PC-3 (cell line): ENCODE results near the gene MR1. TPM values are rescaled to one million over a fixed set of nuclear protein-coding genes. Genes with fewer than 3 reads are reported as not detected.

Experiments used
- ATAC-seq: fragments of 200-7000 bp; cut with Tn5 transposase; 2 replicates; pipeline ENCODE4 v1.9.1; 2020; ENCODE audit warnings: mild to moderate bottlenecking, moderate library complexity
- BruUV-seq: library from RNA; stranded (reverse); fragments of 400-500 nt; replicated peaks from 2 replicates; lab custom pipeline; 2021; lab: Mats Ljungman, UMichigan
- CTCF ChIA-PET: fragments of 300-600 bp; sonication (Branson Sonifier 250); formaldehyde crosslinking; loops from one replicate; lab custom pipeline; 2022; ENCODE audit warnings: antibody characterized with exemption; lab: Charles Lee
- POLR2A ChIA-PET: fragments of 300-600 bp; sonication (Branson Sonifier 250); formaldehyde crosslinking; loops from one replicate; lab custom pipeline; 2022; ENCODE audit warnings: antibody characterized with exemption; ENCODE audit not compliant: unreplicated experiment; lab: Charles Lee
- DNase-seq: peaks from one replicate; pipeline ENCODE4 v3.0.0-alpha.2; 2015
- H2AFZ ChIP-seq: fragments of 300-600 bp; sonication (generic); 2 replicates; pipeline ENCODE4 v1.6.0; 2016; ENCODE audit warnings: antibody characterized with exemption, low read length
- H3F3A ChIP-seq: fragments of 300-600 bp; sonication (generic); one replicate; pipeline ENCODE4 v1.6.0; 2017; ENCODE audit warnings: antibody characterized with exemption, low read length, control low read depth, mild to moderate bottlenecking; ENCODE audit not compliant: unreplicated experiment
- H3K27ac ChIP-seq: fragments of 300-600 bp; sonication (generic); 2 replicates; pipeline ENCODE4 v1.5.1; 2016; ENCODE audit warnings: mild to moderate bottlenecking, low read length
- H3K27me3 ChIP-seq: fragments of 300-600 bp; sonication (generic); 2 replicates; pipeline ENCODE4 v1.6.1; 2016; ENCODE audit warnings: low read length, mixed read lengths
- H3K36me3 ChIP-seq: fragments of 300-600 bp; sonication (generic); 2 replicates; pipeline ENCODE4 v1.6.1; 2016; ENCODE audit warnings: low read depth, mixed run types, low read length, mixed read lengths
- H3K4me1 ChIP-seq: fragments of 300-600 bp; sonication (generic); 2 replicates; pipeline ENCODE4 v1.5.1; 2016; ENCODE audit warnings: low read length; ENCODE audit not compliant: insufficient read depth
- H3K4me2 ChIP-seq: fragments of 300-600 bp; sonication (generic); 2 replicates; pipeline ENCODE4 v1.6.0; 2016; ENCODE audit warnings: low read length
- H3K4me3 ChIP-seq: fragments of 300-600 bp; sonication (generic); 2 replicates; pipeline ENCODE4 v1.5.1; 2016; ENCODE audit warnings: mild to moderate bottlenecking, low read length, mixed read lengths
- H3K79me2 ChIP-seq: fragments of 300-600 bp; sonication (generic); 2 replicates; pipeline ENCODE4 v1.6.1; 2017; ENCODE audit warnings: low read length, mixed read lengths
- H3K9ac ChIP-seq: fragments of 300-600 bp; sonication (generic); 2 replicates; pipeline ENCODE4 v1.6.0; 2016; ENCODE audit warnings: mild to moderate bottlenecking, low read length
- H3K9me2 ChIP-seq: fragments of 300-600 bp; sonication (generic); replicated peaks from 2 replicates; pipeline ENCODE4 v1.6.1; 2016; ENCODE audit warnings: mixed run types, low read length, mixed read lengths
- H3K9me3 ChIP-seq: fragments of 300-600 bp; sonication (generic); 2 replicates; pipeline ENCODE4 v1.6.1; 2016; ENCODE audit warnings: low read length, mixed read lengths
- H4K20me1 ChIP-seq: fragments of 300-600 bp; sonication (generic); 2 replicates; pipeline ENCODE4 v1.6.1; 2016; ENCODE audit warnings: low read length, mixed read lengths
- CTCF ChIP-seq: fragments of 300-600 bp; sonication (generic); conservative IDR thresholded peaks from 2 replicates; pipeline ENCODE4 v1.5.1; 2017; ENCODE audit warnings: antibody characterized with exemption, low read depth, mild to moderate bottlenecking, low read length
- EZH2 ChIP-seq: fragments of 300-600 bp; sonication (generic); IDR thresholded peaks from one replicate; pipeline ENCODE4 v1.6.1; 2017; ENCODE audit warnings: antibody characterized with exemption, mild to moderate bottlenecking, low read length; ENCODE audit not compliant: unreplicated experiment
- EZH2phosphoT487 ChIP-seq: fragments of 300-600 bp; sonication (generic); IDR thresholded peaks from 2 replicates; pipeline ENCODE4 v1.6.1; 2018; ENCODE audit warnings: mild to moderate bottlenecking, antibody characterized with exemption, low read length, borderline replicate concordance
- intact Hi-C: fragments of 100-400 bp; cut with micrococcal nuclease; formaldehyde crosslinking; loops from 2 replicates; pipeline ENCODE4 v1.9.0; 2023
- total RNA-seq: library from RNA; depleted of rRNA; stranded (reverse); fragments of >200 nt; gene quantifications from 2 replicates; pipeline ENCODE4 v1.2.3, GENCODE V29; 2014

The MR1 gene
- total RNA-seq, 1 experiment from 2014 or later = 3.4 TPM

GRCh38 chr1:180994262-180994661 lies 39.5 kb upstream of the MR1 start:
- H3K36me3 ChIP-seq = peaks cover 26% of the 10 kb centered on the region
- ChIA-PET CTCF (no interaction called here), POLR2A (no interaction called here)
- H3K9me2 ChIP-seq = no peaks in the 10 kb centered on the region
- H3K4me2 ChIP-seq = no peak overlapping the region
- no peaks in the 10 kb centered on the region for H3K27me3 ChIP-seq
- no peaks in the 10 kb centered on the region for H4K20me1 ChIP-seq
- no peaks in the 10 kb centered on the region for H3F3A ChIP-seq
- no peak overlapping the region for H2AFZ ChIP-seq
- no peak for DNase-seq
- TF ChIP-seq EZH2phosphoT487 (no peak), EZH2 (no peak), CTCF (no peak)
- no peak overlapping the region for H3K4me3 ChIP-seq
- no peak overlapping the region for H3K27ac ChIP-seq
- H3K9me3 ChIP-seq = no peaks in the 10 kb centered on the region
- no peaks in the 10 kb centered on the region for H3K79me2 ChIP-seq
- no peak for ATAC-seq
- BruUV-seq = no TSS peak
- no peak overlapping the region for H3K9ac ChIP-seq
- intact Hi-C loops = no loop called here
- no peaks in the 10 kb centered on the region for H3K4me1 ChIP-seq

- Histone ChIP-seq H3K36me3 (peaks cover 18% of the 10 kb centered on the region; the same call in 1 of the 2 replicates), H3F3A (no peaks in the 10 kb centered on the region), H3K27ac (no peak overlapping the region), H3K9me3 (no peaks in the 10 kb centered on the region), H4K20me1 (no peaks in the 10 kb centered on the region), H3K79me2 (no peaks in the 10 kb centered on the region), H3K4me1 (no peaks in the 10 kb centered on the region), H3K4me3 (no peak overlapping the region), H3K9ac (no peak overlapping the region), H3K9me2 (no peaks in the 10 kb centered on the region), H2AFZ (no peak overlapping the region), H3K4me2 (no peak overlapping the region), H3K27me3 (no peaks in the 10 kb centered on the region)
- ATAC-seq (no peak), DNase-seq (no peak)
- ChIA-PET POLR2A (no interaction called here), CTCF (no interaction called here)
- BruUV-seq = no TSS peak
- no peak for TF ChIP-seq EZH2
- TF ChIP-seq CTCF = no peak
- TF ChIP-seq EZH2phosphoT487 = no peak
- intact Hi-C loops = no loop called here
Observed at GRCh38 chr1:180997843-180998504, 35.8 kb upstream of the MR1 start.

GRCh38 chr1:181001091-181001780 lies 32.5 kb upstream of the MR1 start:
- Histone ChIP-seq H3K9ac (no peak overlapping the region), H2AFZ (no peak overlapping the region), H3K36me3 (peaks cover 19% of the 10 kb centered on the region), H3K4me3 (no peak overlapping the region), H3K4me1 (no peaks in the 10 kb centered on the region), H3K4me2 (no peak overlapping the region), H3K27ac (no peak overlapping the region), H3K27me3 (no peaks in the 10 kb centered on the region), H4K20me1 (0 out of 2 replicates have a peak, but pooled peaks cover 3% of the 10 kb centered on the region), H3K9me3 (no peaks in the 10 kb centered on the region), H3K79me2 (peaks cover 16% of the 10 kb centered on the region), H3F3A (no peaks in the 10 kb centered on the region), H3K9me2 (no peaks in the 10 kb centered on the region)
- intact Hi-C loops = no loop called here
- no TSS peak for BruUV-seq
- CTCF ChIA-PET = no interaction called here
- DNase-seq = no peak
- TF ChIP-seq EZH2phosphoT487 (no peak), EZH2 (no peak), CTCF (no peak)
- POLR2A ChIA-PET = no interaction called here
- no peak for ATAC-seq
